Cardiac muscle cell (in vitro differentiated cells and primary cell): Measurements from ENCODE around the gene VTI1A. TPM values are rescaled to one million over a fixed set of nuclear protein-coding genes. Genes with fewer than 3 reads are reported as not detected.

ENCODE experiments used
- DNase-seq, 2 donors: peaks; one replicate each; pipeline versions ENCODE4 v3.0.0 to v3.0.0-alpha.2; 2010 to 2017; ENCODE audit warnings: low read depth in 1 of 2, low spot score in 1 of 2
- H3K27ac ChIP-seq: fragments of 200-600 bp; sonication (generic); 2 replicates; pipeline ENCODE4 v1.5.1; 2016
- H3K27me3 ChIP-seq: fragments of 200-600 bp; sonication (generic); 2 replicates; pipeline ENCODE4 v1.6.0; 2016; ENCODE audit warnings: control low read depth
- H3K36me3 ChIP-seq: fragments of 200-600 bp; sonication (generic); 2 replicates; pipeline ENCODE4 v1.5.1; 2016; ENCODE audit warnings: control low read depth
- H3K4me1 ChIP-seq: fragments of 200-600 bp; sonication (generic); 2 replicates; pipeline ENCODE4 v1.8.1; 2017; ENCODE audit warnings: low read depth, mild to moderate bottlenecking, mixed run types
- H3K4me3 ChIP-seq: fragments of 200-600 bp; sonication (generic); 2 replicates; pipeline ENCODE4 v1.5.1; 2016; ENCODE audit warnings: mild to moderate bottlenecking
- H3K9me3 ChIP-seq: fragments of 200-600 bp; sonication (generic); 2 replicates; pipeline ENCODE4 v1.5.1; 2017; ENCODE audit warnings: low read depth, mild to moderate bottlenecking, control low read depth
- polyA plus RNA-seq: library from polyadenylated mRNA; unstranded; fragments of >200 nt; fragmentation: Nextera tagmentation; extraction: Ambion mirVana; gene quantifications from 2 replicates; pipeline ENCODE4 v1.2.1, GENCODE V29; 2016
- total RNA-seq: library from RNA; depleted of rRNA; stranded (reverse); fragments of >200 nt; gene quantifications from 2 replicates; pipeline ENCODE4 v1.2.3, GENCODE V29; 2016
- TF ChIP-seq, protein P1 (sequence below): IDR thresholded peaks from 2 replicates; pipeline ENCODE4 v1.5.1; 2012; ENCODE audit warnings: low read depth, mild to moderate bottlenecking, low read length

The VTI1A gene
- total and polyA plus RNA-seq, 2 experiments from 2014 or later: 19.3 to 33.1 TPM

GRCh38 chr10:112649822-112650152, 202.8 kb downstream of the VTI1A start:
- Histone ChIP-seq H3K27ac (no peak overlapping the region), H3K4me1 (peaks cover 8% of the 10 kb centered on the region), H3K4me3 (no peak overlapping the region), H3K27me3 (no peaks in the 10 kb centered on the region), H3K36me3 (no peaks in the 10 kb centered on the region), H3K9me3 (no peaks in the 10 kb centered on the region)
- DNase-seq: no peak
- TF ChIP-seq, protein P1, sequence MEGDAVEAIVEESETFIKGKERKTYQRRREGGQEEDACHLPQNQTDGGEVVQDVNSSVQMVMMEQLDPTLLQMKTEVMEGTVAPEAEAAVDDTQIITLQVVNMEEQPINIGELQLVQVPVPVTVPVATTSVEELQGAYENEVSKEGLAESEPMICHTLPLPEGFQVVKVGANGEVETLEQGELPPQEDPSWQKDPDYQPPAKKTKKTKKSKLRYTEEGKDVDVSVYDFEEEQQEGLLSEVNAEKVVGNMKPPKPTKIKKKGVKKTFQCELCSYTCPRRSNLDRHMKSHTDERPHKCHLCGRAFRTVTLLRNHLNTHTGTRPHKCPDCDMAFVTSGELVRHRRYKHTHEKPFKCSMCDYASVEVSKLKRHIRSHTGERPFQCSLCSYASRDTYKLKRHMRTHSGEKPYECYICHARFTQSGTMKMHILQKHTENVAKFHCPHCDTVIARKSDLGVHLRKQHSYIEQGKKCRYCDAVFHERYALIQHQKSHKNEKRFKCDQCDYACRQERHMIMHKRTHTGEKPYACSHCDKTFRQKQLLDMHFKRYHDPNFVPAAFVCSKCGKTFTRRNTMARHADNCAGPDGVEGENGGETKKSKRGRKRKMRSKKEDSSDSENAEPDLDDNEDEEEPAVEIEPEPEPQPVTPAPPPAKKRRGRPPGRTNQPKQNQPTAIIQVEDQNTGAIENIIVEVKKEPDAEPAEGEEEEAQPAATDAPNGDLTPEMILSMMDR: no peak

DNA sequence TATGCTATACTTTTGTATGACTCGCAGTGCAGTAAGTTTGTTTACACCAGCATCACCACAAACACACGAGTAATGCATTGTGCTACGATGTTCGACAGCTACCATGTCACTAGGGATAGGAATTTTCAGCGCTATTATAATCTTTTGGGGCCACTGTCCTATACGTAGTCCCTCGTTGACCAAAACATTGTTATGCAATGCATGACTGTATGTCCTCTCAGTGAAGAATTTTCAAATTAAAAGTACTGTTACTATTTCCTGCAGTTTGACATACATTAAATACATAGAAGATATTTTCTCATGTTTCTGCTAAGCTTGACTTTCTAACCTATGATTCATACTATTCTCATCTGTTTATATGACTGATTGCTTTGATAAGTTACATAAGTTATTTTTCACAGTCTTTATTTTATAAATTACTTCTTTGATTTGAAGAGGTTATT, 203.6 kb downstream of the VTI1A start:
- DNase-seq: peak in 1 of 2 donors; percentile 42
- Histone ChIP-seq H3K9me3 (no peaks in the 10 kb centered on the region), H3K27ac (no peak overlapping the region), H3K27me3 (no peaks in the 10 kb centered on the region), H3K4me1 (peaks cover 8% of the 10 kb centered on the region), H3K36me3 (no peaks in the 10 kb centered on the region), H3K4me3 (no peak overlapping the region)
- TF ChIP-seq, protein P1: no peak

- Histone ChIP-seq H3K27ac (no peak overlapping the region), H3K9me3 (no peaks in the 10 kb centered on the region), H3K4me1 (peaks cover 8% of the 10 kb centered on the region), H3K36me3 (no peaks in the 10 kb centered on the region), H3K27me3 (no peaks in the 10 kb centered on the region), H3K4me3 (no peak overlapping the region)
- TF ChIP-seq, protein P1: no peak
- DNase-seq: no peak
Observed at GRCh38 chr10:112653215-112653614, 206.2 kb downstream of the VTI1A start.

DNA sequence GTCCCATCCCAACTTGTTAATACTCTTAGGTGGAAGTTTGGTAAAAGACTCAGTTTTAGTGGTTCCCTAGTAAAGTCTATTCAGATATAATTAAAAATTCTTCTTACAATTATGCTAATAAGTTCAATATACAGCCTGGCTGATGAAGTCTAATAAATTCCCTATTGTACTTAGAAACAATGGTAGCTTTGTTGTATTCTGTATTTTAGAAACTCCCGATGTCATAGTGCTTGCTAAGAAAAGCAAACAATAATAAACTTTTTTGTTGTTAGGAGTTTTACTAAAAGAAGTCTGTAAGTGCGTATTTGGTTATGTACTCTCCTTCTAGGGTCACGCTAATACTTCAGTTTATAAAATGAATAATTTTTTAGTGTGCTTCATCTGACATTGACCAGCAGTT, 206.8 kb downstream of the VTI1A start:
- H3K27ac ChIP-seq: no peak overlapping the region
- DNase-seq: no peak
- TF ChIP-seq, protein P1: no peak
- H3K4me3 ChIP-seq: no peak overlapping the region
- peaks cover 8% of the 10 kb centered on the region for H3K4me1 ChIP-seq
- no peaks in the 10 kb centered on the region for H3K36me3 ChIP-seq
- no peaks in the 10 kb centered on the region for H3K27me3 ChIP-seq
- H3K9me3 ChIP-seq: no peaks in the 10 kb centered on the region

- Histone ChIP-seq H3K4me3 (no peak overlapping the region), H3K27me3 (no peaks in the 10 kb centered on the region), H3K9me3 (no peaks in the 10 kb centered on the region), H3K36me3 (no peaks in the 10 kb centered on the region), H3K27ac (no peak overlapping the region), H3K4me1 (peaks cover 8% of the 10 kb centered on the region)
- TF ChIP-seq, protein P1: no peak
- DNase-seq: no peak
Observed at GRCh38 chr10:112654794-112655193, 207.8 kb downstream of the VTI1A start.

DNA sequence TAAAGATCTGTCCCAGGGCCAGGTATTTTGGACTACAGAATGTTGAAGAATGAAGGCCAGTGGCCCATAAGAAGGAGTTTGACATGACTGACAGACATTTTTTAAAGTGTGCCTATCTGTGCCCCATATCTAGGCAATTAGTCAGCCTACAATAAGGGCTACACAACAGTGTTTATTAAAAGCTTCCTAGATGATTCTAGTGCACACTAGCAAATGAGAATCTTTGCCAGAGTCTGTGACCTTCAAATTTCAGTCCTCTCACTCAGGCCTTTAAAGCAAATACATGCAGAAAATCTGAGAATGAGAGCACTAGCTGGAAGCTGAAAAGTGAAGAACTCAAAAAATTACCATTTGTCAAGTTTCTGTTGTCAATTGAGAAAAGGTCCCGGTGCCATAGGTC, 208.7 kb downstream of the VTI1A start:
- TF ChIP-seq, protein P1: no peak
- no peaks in the 10 kb centered on the region for H3K36me3 ChIP-seq

More for the DNA sequence above, 208.7 kb downstream of the VTI1A start:
- Histone ChIP-seq H3K27me3 (no peaks in the 10 kb centered on the region), H3K4me1 (peaks cover 8% of the 10 kb centered on the region), H3K27ac (no peak overlapping the region), H3K9me3 (no peaks in the 10 kb centered on the region), H3K4me3 (no peak overlapping the region)
- DNase-seq: no peak
